GM19468 (cell line): ENCODE measurements around the gene RPL12.

Experiments
- ATAC-seq: cut with Tn5 transposase; IDR thresholded peaks from one replicate; pipeline ENCODE4 v1.9.1; 2021; ENCODE audit warnings: mild to moderate bottlenecking, moderate library complexity, moderate number of reproducible peaks; ENCODE audit not compliant: unreplicated experiment; ENCODE audit errors: extremely low read depth

The RPL12 gene

GRCh38 chr9:127407492-127407843, 43.7 kb downstream of the RPL12 start:
- no peak for ATAC-seq

GRCh38 chr9:127406799-127407491, 44.3 kb downstream of the RPL12 start:
- ATAC-seq, result no peak

- ATAC-seq, result no peak
Observed at GRCh38 chr9:127405344-127406125, 45.7 kb downstream of the RPL12 start.

GRCh38 chr9:127404631-127405030, 46.6 kb downstream of the RPL12 start:
- ATAC-seq, result no peak

- ATAC-seq, result no peak
Observed at GRCh38 chr9:127403507-127404192, 47.6 kb downstream of the RPL12 start.

- no peak for ATAC-seq
Observed at GRCh38 chr9:127402401-127403090, 48.7 kb downstream of the RPL12 start.

- no peak for ATAC-seq
Observed at GRCh38 chr9:127399736-127400269, 51.4 kb downstream of the RPL12 start.

- no peak for ATAC-seq
Observed at GRCh38 chr9:127398715-127399400, 52.3 kb downstream of the RPL12 start.

GRCh38 chr9:127398275-127398647, 52.9 kb downstream of the RPL12 start:
- no peak for ATAC-seq
